Thoracic aorta endothelial cell (primary cell): ENCODE data around the gene SPAST. TPM values are rescaled to one million over a fixed set of nuclear protein-coding genes. Genes with fewer than 3 reads are reported as not detected.

Experiments used
- total RNA-seq: library from RNA; depleted of rRNA; stranded (reverse); fragments of >200 nt; gene quantifications from 2 replicates; pipeline ENCODE4 v1.2.3, GENCODE V29; 2012

Gene SPAST
- 48.7 and 50.8 TPM in 2 replicates for total RNA-seq

GRCh38 chr2:32063310-32064020 lies at the start of gene SPAST:
Gene SPAST, plus strand, starts transcription at chr2:32063556. Its CDS starts 276 bp downstream, at chr2:32063832.

DNA sequence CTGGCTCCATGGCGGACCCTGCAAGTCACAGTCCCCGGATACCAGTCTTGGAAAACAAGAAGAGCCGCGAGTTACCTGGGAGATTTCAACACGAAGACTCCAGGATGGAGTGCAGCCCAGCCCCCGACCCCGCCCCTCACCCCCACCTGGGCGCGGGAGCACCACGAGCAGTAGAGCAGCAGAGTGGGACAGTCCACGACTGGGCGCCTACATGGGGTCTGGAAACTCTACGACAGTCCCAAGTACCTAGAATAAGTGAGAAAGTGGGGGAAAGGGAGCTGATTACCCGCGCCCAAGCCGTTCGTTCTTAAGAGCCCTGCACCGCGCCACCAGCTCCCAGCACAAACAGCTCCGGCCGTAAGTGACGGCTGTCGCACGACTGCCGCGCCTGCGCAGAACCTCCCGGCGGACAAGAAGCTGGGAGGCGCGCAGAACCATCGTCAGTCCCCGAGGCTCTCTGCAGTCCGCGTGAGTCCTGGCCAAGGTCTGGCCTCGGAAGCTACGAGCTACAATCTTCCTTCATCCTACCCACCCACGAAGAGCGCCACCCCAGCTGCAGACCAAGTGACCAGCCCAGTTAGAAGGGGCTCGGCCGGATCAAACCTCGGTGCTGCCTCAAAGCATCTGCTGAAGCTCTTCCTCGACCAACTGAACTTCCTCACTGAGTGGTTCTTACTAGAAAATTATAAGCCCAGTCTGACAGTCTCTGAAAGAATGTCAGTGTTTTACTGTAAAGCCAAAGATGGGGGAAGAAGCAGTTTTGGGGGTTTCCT lies 23.7 kb upstream of the SPAST start, which contains the start of gene DPY30:
TSS of gene DPY30 (minus strand) at position 359 of the 773 bp plus-strand sequence. CDS start at position 10, 349 bp downstream.

Other genes with a start within 250 kb of the SPAST start
- 55.1 and 56.9 TPM in 2 replicates for gene MEMO1, start 52.5 kb upstream of the SPAST start, total RNA-seq
- 81.2 and 93.0 TPM in 2 replicates for gene DPY30, start 23.8 kb upstream of the SPAST start, total RNA-seq
- gene SLC30A6, start 102.3 kb downstream of the SPAST start, total RNA-seq, result 34.2 and 35.3 TPM in 2 replicates
- not detected in 2 replicates for gene NLRC4, start 201.3 kb downstream of the SPAST start, total RNA-seq
- gene YIPF4, start 214.3 kb downstream of the SPAST start, total RNA-seq, result 34.0 and 36.3 TPM in 2 replicates